HG03469 (cell line): Measurements from ENCODE around the gene MASP1.
"Not testable (repeated sequence)": the region's sequence is repeated elsewhere in the genome, so short reads cannot be mapped to it uniquely, and the experiment has no call there.

Experiments
- ATAC-seq: cut with Tn5 transposase; IDR thresholded peaks from one replicate; pipeline ENCODE4 v1.9.1; 2021; ENCODE audit warnings: mild to moderate bottlenecking, moderate library complexity, moderate number of reproducible peaks; ENCODE audit not compliant: unreplicated experiment

Gene MASP1

DNA sequence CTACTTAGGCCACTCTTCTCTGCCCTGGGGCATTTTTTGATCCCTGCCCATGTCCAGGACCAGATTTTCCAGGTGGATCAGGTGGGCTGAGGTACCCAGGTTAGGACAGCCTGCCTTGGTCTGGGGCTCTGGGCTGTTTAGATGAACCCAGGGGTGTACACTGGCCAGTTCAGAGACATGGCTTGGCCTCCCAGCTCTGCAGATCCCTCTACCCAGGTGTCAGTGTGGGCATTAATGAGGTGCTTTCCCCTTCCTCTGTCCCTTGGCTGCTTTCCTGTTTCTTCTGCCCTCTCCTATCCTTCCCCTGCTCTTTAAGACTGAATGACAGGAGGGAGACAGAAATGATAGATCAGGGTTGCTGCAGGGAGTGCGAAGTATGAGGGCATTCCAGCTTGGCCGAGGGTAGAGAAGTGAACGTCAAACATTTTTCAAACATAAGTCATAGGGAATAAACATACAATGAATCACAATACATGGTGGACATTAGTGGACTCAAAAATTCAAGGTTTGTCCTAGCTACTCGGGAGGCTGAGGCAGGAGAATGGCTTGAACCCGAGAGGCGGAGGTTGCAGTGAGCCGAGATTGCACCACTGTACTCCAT lies 63.8 kb downstream of the MASP1 start:
- no peak for ATAC-seq

DNA sequence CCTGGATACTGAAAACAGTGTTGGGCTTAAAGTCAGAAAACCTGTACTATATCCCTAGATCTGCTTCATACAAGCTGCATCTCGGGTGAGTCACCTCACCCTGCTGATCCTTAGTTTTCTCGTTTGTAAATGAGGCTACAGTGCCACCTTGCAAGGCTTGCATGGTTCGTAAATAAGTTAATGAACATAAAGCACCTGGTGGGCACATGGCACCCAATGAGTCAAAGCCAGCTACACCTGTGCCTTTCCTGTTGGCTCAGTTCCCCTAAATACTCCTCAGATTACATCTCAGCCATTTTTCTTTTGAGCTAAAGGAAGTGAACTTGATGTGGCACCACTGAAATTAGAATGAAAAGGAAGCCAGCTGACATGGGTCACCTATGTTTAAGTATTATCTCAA lies 67.7 kb downstream of the MASP1 start:
- ATAC-seq, result no peak

GRCh38 chr3:187222801-187223200 lies 68.7 kb downstream of the MASP1 start:
- ATAC-seq, result no peak

DNA sequence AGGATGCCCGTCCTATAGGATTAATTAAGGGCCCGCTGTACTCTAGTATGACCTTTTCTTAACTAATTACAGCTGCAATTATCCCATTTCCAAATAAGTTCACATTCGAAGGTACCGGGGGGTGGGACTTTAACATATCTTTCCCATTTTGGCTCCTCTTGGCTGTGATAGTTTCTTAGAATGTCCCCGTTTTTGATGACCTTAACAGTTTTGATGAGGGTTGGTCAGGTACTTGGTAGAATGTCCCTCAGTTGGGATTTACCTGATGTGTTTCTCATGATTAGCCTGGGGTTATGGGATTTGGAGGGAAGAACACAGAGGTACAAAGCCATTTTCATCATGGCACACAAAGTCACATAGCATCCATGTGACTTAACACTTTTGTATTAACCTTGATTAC lies 76.1 kb downstream of the MASP1 start:
- ATAC-seq, result no peak

- ATAC-seq, result no peak
Observed at GRCh38 chr3:187213616-187214015, 77.9 kb downstream of the MASP1 start.

DNA sequence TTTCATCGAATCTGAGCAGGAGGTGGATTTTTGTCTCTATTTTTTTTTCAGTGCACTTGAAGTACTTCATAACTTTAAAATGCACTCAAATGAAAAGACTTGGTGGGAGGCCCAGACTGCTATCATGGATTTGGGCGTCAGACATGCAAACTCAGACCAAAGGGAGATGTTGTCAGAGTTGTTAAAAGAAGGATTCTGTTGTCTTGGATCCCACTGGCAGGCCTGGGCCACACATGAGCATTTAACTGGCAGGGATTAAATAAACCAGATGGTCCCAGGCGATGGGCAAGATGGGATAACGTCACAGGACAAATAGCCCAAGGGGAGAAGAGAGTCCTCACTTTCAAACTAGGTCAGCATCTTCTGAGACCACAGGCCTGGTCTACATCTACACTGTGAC lies 78.8 kb downstream of the MASP1 start:
- ATAC-seq, result no peak

- no peak for ATAC-seq
Observed at GRCh38 chr3:187212196-187212545, 79.4 kb downstream of the MASP1 start.

- ATAC-seq, result no peak
Observed at GRCh38 chr3:187211532-187212195, 79.9 kb downstream of the MASP1 start.

GRCh38 chr3:187210545-187211327 lies 80.8 kb downstream of the MASP1 start:
- no peak for ATAC-seq

GRCh38 chr3:187210091-187210490 lies 81.4 kb downstream of the MASP1 start:
- no peak for ATAC-seq

- ATAC-seq, result no peak
Observed at GRCh38 chr3:187209491-187209890, 82.0 kb downstream of the MASP1 start.

GRCh38 chr3:187208159-187208558 lies 83.4 kb downstream of the MASP1 start:
- no peak for ATAC-seq

GRCh38 chr3:187207624-187208023 lies 83.9 kb downstream of the MASP1 start:
- ATAC-seq, result no peak

DNA sequence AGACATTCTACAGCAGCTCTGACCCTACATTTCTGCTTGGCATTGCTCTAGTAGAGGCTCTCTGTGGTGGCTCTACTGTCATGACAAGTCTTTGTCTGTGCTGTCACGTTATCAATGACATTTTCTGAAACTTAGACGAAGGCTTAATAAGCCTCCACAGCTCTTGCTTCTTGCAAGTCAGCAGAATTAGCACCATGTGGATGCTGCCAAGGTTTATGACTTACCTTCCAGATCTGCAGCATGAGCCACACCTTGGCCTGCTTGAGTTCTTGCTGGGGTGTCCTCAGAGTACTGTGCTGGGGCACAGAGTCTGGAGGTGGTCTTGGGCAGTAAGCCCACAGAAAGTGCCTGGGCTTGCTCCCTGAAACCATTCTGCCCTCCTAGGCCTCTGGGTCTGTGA lies 84.5 kb downstream of the MASP1 start:
- no peak for ATAC-seq

DNA sequence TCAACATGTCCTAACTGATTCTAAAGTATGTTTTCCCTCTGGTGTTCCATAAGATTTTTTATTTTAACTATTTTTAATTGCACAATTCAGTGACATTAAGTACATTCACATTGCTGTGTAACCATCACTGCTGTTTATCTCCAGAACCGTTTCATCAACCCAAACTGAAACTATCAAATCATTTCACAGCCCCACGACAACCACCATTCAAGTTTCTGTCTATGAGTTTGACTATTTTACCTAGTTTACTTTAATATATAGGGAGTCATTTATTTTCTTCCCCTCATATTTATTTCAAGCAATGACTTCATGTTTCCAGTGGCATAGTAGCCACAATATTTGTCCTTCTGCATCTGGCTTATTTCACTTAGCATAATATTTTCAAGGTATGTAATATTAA lies 85.9 kb downstream of the MASP1 start:
- ATAC-seq, result no peak

- not testable (repeated sequence) for ATAC-seq
Observed at GRCh38 chr3:187199463-187200050, 92.0 kb downstream of the MASP1 start.

DNA sequence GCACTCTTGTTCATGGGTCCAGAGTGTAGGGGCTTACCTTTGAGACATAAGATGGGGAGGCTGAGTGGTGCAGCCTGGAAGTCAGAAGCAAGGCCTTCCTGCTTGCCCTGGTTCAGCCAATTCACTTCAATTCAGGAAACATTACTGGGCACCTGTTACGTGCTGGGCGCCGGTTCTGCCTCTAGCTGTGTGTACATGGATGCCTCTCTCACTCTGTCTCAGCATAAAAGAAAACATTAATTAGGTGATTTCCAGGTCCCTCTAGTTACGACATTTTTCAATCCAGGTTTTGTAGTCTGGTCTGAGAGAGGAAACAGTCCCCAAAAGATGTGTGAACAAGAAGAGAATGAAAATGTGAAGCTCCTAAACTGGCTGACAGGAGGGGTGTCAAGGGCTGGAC lies 93.0 kb downstream of the MASP1 start:
- ATAC-seq, result no peak

DNA sequence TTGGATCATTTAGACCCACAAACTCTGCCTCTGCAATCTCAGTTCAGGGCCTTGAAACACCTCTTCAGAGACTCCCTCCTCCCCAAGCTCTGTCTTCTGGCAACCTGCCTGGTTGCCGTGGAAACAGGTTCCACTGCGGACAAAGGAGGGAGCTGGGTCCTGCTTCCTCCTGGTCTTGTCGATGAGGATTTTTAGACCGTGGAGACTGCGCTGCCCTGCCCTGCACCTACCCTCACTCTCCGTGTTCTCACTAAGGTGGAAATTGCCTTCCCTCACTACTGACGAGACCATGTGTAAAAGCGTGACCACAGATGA lies 94.2 kb downstream of the MASP1 start, which contains the start of gene RTP1:
Gene RTP1, plus strand, starts transcription at position 152 of the 315 bp plus-strand sequence. Its CDS starts 30 bp downstream, at position 182.
- no peak for ATAC-seq

DNA sequence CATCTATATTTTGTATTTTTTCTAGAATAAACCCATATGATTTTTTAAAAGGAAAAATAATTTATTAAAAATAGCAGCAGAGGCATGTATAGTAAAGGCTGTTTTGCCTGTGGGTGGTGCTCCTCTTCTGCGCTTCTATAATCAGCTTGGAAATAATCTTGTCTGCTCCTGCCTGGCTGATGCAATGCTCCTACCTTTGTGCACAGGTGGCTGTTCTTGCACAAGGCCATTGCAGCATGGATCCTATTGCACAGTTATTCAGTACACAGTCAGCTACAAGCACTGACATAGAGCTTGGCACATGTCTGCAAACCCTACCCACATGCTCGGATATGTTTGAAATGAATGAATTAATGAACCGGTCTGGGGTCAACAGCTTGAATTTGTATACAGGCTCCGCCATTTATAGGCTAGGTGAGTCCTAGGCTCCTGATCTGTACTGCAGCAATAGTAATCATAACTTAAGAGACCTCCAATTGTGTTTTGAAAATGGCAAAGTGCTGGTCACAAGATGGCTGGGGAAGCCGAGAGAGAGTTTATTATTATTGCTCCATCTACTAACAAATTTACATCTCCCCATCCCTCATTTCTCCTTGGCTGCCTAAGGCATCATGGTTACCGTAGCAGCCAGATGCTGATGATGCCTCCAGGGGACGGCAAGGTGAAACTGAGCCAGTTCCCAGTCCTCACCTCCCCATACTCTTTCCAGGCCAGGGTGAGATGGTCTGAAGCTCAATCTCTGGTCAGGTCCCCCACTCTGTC lies 94.8 kb downstream of the MASP1 start:
- ATAC-seq, result no peak

DNA sequence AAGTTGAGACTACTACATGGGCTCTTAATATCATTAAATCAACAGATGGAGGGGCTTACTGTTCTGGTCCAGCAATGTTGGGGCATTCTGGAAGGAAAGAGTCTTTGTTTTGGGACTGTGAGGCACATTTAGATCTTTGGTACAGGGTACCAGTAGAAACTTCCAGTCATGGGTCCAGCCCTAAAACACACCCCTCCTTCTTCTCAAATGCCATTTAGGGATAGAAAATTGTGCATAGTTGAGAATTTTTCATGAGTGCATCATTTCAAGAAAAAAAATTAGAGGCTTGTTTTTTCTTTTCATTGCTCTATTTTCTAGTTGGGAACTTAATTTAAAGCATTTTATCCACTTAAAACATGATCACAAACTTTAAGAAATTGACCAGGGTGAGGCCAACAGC lies 98.4 kb downstream of the MASP1 start:
- no peak for ATAC-seq

- ATAC-seq, result no peak
Observed at GRCh38 chr3:187191271-187191670, 100.3 kb downstream of the MASP1 start.
